ENCODE measurements around the gene PLCD1.
"Not testable (repeated sequence)": the region's sequence is repeated elsewhere in the genome, so short reads cannot be mapped to it uniquely, and the experiment has no call there.

PLCD1 gene

GRCh38 chr3:38029400-38030125 lies at the start of gene PLCD1:
TSS of gene PLCD1 (minus strand) at chr3:38029642. CDS start at chr3:38029539, 103 bp downstream.
- peak; percentile 52 for DNase-seq

DNA sequence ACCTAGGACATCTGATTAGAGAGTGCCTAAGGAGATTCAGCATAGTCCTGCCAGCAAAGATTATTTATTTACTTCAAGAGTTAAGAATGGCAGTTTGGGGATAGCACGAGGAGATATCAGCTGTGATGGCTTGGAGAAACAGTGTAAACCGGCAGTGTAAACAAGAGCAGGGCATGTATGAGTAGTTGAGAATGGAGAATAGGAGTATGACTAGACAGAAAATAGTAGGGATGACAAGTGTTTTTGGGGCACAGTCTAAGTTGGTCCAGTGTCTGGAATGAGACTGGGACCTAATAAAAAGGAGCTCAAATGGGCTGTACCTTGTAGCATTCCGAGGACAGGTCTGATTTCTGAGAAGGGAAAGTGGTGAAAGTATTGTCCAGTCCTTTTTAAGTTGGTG lies 47.6 kb upstream of the PLCD1 start:
- not testable (repeated sequence) for DNase-seq

DNA sequence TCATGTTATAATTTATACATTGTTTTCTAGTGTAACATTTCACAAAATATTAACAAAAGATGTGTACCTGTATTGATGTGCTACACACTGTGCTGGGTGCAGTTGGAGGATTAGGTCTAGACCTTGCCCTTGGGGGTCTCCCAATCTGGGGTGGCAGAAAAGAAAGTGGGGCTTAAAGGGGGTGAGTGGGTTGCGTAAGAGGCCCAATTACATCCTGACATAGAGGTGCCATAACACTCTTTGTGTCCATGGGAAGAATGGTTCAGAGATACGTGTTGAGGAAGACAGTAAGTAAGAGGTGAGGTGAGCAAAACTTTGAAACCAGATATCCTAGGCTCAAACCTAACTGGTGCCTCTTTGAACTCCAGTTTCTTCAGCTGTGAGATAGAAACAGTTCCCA lies 40.6 kb upstream of the PLCD1 start:
- no peak for DNase-seq

DNA sequence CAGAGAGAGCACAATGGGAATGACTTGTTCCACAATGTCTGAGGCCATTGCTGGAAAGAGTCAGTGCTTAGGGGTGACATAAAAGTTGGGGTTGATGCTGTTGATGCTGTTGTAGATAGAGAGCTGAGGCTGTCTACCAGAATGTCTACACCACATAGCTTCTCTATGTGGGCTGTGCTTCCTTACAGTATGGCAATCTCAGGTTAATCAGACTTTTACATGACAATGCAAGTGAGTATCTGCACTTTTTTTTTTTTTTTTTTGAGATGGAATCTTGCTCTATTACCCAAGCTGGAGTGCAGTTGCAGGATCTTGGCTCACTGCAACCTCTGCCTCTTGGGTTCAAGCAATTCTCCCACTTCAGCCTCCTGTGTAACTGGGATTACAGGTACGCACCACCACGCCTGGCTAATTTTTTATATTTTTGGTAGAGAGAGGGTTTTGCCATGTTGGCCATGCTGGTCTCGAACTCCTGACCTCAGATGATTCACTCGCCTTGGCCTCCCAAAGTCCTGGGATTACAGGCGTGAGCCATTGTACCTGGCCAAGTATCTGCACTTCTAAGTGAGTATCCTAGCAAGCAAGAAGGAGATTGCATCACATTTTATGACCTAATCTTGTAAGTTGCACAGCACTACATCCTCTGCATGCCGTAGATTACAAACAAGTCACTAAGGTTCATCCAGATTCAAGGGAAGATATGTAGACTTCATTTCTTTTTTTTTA lies 38.2 kb upstream of the PLCD1 start:
- no peak for DNase-seq

GRCh38 chr3:38064453-38064852 lies 35.0 kb upstream of the PLCD1 start:
- DNase-seq: not testable (repeated sequence)

DNA sequence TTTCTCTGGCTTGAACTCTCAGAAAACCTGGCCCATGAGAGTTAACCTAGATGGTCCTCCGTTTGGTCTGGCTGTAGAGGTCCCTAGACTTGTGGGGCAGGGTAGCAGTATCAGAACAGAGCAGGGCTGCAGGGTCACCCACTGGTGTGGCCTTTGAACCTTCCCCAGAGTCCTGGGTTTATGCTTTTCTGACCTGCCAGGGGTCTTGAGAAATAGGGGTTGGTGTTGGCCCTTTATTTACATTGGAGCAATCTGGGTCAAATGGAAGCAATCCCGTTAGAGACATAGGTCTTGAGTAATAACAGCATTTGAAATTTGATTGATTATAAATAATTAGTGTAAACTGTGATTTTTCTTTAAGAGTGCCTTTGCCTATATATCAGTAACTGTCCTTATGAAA lies 33.4 kb upstream of the PLCD1 start:
- no peak for DNase-seq

- no peak for DNase-seq
Observed at GRCh38 chr3:38059591-38059990, 30.1 kb upstream of the PLCD1 start.

GRCh38 chr3:38059148-38059547 lies 29.7 kb upstream of the PLCD1 start:
- no peak for DNase-seq

- no peak for DNase-seq
Observed at GRCh38 chr3:38054499-38055001, 25.1 kb upstream of the PLCD1 start.

DNA sequence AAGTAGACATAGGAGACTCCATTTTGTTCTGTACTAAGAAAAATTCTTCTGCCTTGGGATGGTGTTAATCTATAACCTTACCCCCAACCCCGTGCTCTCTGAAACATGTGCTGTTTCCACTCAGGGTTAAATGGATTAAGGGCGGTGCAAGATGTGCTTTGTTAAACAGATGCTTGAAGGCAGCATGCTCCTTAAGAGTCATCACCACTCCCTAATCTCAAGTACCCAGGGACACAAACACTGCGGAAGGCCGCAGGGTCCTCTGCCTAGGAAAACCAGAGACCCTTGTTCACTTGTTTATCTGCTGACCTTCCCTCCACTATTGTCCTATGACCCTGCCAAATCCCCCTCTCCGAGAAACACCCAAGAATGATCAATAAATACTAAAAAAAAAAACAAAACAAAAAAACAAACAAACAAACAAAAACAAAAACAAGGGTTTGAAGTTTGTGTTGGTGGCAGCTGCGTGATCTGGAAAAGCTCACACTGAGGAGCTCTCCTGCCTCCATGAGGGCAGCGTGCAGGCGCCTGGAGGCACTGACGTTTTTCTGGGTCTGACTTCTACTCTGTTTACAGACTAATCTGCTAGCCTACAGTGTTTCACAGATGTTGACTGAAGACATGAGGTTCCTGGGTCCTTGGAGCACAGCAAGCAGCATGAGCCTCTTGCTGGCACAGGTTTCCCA lies 24.5 kb upstream of the PLCD1 start:
- not testable (repeated sequence) for DNase-seq

DNA sequence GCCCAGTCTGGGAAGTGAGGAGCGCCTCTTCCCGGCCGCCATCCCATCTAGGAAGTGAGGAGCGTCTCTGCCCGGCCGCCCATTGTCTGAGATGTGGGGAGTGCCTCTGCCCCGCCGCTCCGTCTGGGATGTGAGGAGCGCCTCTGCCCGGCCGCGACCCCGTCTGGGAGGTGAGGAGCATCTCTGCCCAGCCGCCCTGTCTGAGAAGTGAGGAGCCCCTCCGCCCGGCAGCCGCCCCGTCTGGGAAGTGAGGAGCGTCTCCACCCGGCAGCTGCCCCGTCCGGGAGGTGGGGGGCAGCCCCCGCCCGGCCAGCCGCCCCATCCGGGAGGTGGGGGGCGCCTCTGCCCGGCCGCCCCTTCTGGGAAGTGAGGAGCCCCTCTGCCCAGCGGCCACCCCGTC lies 23.8 kb upstream of the PLCD1 start:
- DNase-seq: not testable (repeated sequence)

DNA sequence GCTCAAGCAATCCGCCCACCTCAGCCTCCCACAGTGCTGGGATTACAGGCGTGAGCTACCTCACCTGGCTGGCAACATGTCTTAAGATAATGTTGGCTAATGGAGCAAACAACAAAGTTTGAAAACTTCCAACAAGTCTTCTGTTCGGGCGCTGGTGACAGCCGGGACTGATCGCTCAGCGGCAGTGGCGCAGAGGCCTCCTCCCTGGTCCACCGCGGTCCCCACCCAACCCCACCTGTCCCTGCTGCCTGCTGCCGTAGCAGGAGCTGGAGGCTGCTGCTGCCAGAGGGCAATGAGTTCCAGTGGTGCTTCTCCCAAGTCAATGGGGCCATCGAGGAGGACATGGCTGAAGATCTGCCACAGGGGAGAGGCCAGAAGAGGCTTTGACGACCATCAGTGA lies 21.7 kb upstream of the PLCD1 start:
- DNase-seq: no peak

GRCh38 chr3:38049358-38050126 lies 20.1 kb upstream of the PLCD1 start:
- no peak for DNase-seq

DNA sequence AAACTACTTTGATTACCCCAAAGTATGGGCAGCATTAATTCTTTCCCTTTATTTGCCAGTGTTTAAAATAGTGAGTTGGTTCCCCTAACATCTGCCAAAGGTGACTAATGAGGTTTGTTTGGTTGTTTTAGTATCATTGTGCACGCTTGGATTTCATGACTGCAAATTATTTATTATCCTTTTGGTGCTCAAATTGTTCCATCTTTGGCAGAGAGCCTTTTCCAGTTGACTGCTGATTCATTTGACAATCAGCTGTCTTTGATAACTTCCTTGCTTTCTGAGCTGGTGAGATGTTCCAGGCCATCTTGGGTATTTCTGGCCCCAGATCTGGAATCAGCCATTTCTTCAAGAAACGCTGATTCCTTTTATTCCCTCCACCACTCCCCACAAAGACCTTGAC lies 18.5 kb upstream of the PLCD1 start:
- no peak for DNase-seq

GRCh38 chr3:38046821-38047220 lies 17.4 kb upstream of the PLCD1 start:
- no peak for DNase-seq

DNA sequence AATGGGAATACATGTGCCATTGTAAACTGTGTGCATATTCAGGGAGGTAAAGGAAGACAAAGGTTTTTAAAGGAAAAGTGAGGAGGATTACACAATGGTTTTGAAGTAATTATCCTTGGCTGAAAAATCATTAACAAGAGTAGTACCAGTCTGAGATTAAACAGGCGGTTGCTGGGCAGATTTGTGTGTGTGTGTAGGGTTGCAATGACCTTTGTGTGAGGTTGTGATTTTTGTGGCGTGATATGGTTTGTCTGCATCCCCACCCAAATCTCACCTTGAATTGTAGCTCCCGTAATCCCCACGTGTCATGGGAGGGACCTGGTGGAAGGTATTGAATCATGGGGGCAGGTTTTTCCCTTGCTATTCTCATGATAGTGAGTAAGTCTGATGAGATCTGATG lies 16.6 kb upstream of the PLCD1 start:
- no peak for DNase-seq

- DNase-seq: no peak
Observed at GRCh38 chr3:38043486-38043885, 14.0 kb upstream of the PLCD1 start.

DNA sequence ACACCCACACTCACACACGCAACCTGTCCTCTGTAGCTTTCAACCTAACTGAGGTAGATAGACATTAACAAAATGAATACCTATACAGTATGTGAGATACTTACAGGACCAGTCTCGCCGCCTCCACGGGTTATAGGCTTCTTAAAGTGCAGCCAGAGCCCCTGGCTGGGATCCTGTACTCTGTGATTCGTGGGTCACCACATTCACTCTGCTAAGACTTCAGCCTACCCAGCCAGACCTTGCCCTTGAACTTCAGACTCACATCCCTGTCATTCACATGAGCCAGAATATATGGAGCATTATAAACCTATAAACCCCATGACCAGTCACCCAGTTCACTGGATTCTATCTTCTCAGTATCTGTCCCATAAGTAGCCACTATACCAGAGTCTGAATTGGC lies 11.0 kb upstream of the PLCD1 start:
- DNase-seq: no peak

- DNase-seq: peak; percentile 61
Observed at GRCh38 chr3:38039899-38040261, 10.4 kb upstream of the PLCD1 start.

- no peak for DNase-seq
Observed at GRCh38 chr3:38039101-38039898, 9.9 kb upstream of the PLCD1 start, which contains the start of gene DLEC1. TSS of gene DLEC1 (plus strand) at chr3:38039208. CDS start at chr3:38039226, 18 bp downstream.

DNA sequence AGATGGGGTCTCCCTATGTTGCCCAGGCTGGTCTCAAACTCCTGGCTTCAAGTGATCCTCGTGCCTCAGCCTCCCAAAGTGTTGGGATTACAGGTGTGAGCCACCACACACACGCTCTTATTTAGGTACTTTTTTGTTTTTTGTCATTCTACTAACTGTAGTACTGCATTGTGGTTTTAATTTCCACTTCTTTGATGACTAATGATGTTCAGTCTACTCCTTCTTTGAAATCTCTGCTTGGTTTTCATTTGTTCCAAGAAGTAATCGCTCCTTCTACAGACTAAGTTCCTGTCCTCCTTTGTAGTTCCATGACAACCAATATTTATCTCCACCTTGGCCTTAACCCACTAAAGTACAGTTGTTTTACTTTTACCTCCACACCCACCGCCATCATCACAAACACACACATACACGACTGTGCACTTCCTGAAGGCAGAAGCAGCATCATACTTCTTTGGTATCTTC lies 9.0 kb upstream of the PLCD1 start:
- DNase-seq: no peak

GRCh38 chr3:38036906-38037305 lies 7.5 kb upstream of the PLCD1 start:
- no peak for DNase-seq
